K562 (cell line): Measurements from ENCODE around the gene SERP1. TPM values are rescaled to one million over a fixed set of nuclear protein-coding genes. Genes with fewer than 3 reads are reported as not detected.

ENCODE experiments used
- FOXM1 ChIP-seq, 2 experiments: fragments of 450-650 bp in 1 of 2; sonication (generic) in 1 of 2; formaldehyde crosslinking in 1 of 2; IDR thresholded peaks; 2 replicates each; pipeline versions ENCODE4 v1.6.1 to v1.9.0; 2017 to 2022; ENCODE audit warnings: low read depth in 2 of 2, mild to moderate bottlenecking in 2 of 2, missing genetic modification reagents in 1 of 2, moderate library complexity in 1 of 2
- KAT7 ChIP-seq: sonication (generic); formaldehyde crosslinking; IDR thresholded peaks from 2 replicates; pipeline ENCODE4 v1.8.0; 2022; ENCODE audit warnings: missing genetic modification reagents, mild to moderate bottlenecking, borderline replicate concordance
- TEAD4 ChIP-seq, 2 experiments: sonication (generic) in 1 of 2; formaldehyde crosslinking in 1 of 2; IDR thresholded peaks; 2 replicates each; pipeline versions ENCODE4 v1.6.1 to v1.8.0; 2012 to 2022; ENCODE audit warnings: borderline replicate concordance in 1 of 2, inconsistent platforms in 1 of 2, low read length in 1 of 2, mild to moderate bottlenecking in 1 of 2, missing genetic modification reagents in 1 of 2
- polyA plus RNA-seq, 8 experiments: library from polyadenylated mRNA; depleted of rRNA in 4 of 8; stranded (reverse) in 5 of 8; unstranded in 3 of 8; fragments of >200 nt; fragmentation: Nextera tagmentation in 2 of 8; fragmentation: Illumina TruSeq in 1 of 8; extraction: Ambion mirVana in 2 of 8; extraction: Trizol in 1 of 8; gene quantifications; 2 replicates each; pipeline versions ENCODE4 v1.2.1 to v1.2.3, GENCODE V29; 2011 to 2014; ENCODE audit warnings: inconsistent platforms in 1 of 8, missing spikeins in 1 of 8
- total RNA-seq, 7 experiments: library from RNA; depleted of rRNA in 6 of 7; stranded (reverse); fragments of >200 nt in 6 of 7; fragmentation: Illumina TruSeq in 2 of 7; extraction: Trizol in 2 of 7; gene quantifications; 2 replicates each; pipeline versions ENCODE4 v1.2.1 to v1.2.3, GENCODE V29; 2011 to 2021; ENCODE audit warnings: low replicate concordance in 1 of 7
- TF ChIP-seq, protein P1 (sequence below): fragments of 450-650 bp; formaldehyde crosslinking; IDR thresholded peaks from 2 replicates; pipeline ENCODE4 v1.4.0; 2022; ENCODE audit warnings: mild to moderate bottlenecking, moderate library complexity
- TF ChIP-seq, protein P2 (sequence below), 2 experiments: IDR thresholded peaks; 2 replicates each; pipeline ENCODE4 v1.6.1; 2012; ENCODE audit warnings: improper control_type of control experiment in 2 of 2, low read depth in 2 of 2, low read length in 2 of 2, borderline replicate concordance in 1 of 2

The SERP1 gene
- total and polyA plus RNA-seq, 9 of the 15 experiments (the other 6 are each of a cell fraction or from before 2014, with no cell fraction given): 38.6 to 443 (median 121) TPM

DNA sequence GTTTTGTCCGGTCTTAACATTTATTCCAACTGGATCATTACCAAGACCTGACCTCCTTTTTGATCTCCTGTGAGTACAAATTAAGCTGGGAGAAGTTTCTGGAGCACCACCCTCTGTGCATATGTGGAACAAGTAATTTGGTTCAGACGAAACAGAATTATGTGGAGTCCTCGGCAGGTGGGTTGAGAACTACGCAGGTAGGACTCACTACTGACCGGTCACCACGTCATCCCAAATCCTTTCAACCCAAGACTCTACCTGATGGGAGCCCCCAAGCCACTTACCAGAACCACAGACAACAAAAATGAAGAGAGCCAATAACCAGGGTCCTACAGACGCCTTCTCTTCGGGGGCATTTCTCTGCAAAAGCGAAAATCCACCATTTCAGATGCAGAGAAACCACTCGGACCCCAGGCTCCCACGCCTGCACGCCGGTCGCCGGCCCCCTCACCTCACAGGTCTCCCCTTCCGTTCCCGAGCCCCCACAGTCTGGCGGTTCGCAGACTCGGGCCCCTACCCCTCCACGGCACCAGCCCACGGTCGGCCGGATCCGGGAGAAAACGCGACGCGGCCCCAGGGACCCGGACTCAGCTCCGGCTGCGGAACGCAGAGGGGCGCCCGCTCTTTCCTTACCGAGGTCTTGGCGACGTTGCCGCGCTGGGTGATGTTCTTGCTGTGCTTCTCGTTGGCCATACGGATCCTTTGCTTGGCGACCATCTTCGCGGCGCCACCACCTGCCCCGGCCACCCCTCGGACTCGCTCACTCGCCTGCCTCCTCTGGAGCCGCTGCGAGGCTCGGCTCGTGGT lies 674 bp downstream of the SERP1 start (continued):
- TF ChIP-seq, protein P1, sequence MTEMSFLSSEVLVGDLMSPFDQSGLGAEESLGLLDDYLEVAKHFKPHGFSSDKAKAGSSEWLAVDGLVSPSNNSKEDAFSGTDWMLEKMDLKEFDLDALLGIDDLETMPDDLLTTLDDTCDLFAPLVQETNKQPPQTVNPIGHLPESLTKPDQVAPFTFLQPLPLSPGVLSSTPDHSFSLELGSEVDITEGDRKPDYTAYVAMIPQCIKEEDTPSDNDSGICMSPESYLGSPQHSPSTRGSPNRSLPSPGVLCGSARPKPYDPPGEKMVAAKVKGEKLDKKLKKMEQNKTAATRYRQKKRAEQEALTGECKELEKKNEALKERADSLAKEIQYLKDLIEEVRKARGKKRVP: 0 out of 2 replicates have a peak, but pooled peaks have one; percentile 25
- no peak for TF ChIP-seq TEAD4 (IDR thresholded peaks at IDR 0.05; ENCODE audit: low read length)
- peak; percentile 43; the same call in 1 of the 2 replicates for TF ChIP-seq TEAD4 (CRISPR knock-in tag; IDR thresholded peaks at IDR 0.05; ENCODE audit: borderline replicate concordance)
- TF ChIP-seq KAT7 (CRISPR knock-in tag): peak; percentile 99; the same call in 1 of the 2 replicates
- TF ChIP-seq, protein P2, sequence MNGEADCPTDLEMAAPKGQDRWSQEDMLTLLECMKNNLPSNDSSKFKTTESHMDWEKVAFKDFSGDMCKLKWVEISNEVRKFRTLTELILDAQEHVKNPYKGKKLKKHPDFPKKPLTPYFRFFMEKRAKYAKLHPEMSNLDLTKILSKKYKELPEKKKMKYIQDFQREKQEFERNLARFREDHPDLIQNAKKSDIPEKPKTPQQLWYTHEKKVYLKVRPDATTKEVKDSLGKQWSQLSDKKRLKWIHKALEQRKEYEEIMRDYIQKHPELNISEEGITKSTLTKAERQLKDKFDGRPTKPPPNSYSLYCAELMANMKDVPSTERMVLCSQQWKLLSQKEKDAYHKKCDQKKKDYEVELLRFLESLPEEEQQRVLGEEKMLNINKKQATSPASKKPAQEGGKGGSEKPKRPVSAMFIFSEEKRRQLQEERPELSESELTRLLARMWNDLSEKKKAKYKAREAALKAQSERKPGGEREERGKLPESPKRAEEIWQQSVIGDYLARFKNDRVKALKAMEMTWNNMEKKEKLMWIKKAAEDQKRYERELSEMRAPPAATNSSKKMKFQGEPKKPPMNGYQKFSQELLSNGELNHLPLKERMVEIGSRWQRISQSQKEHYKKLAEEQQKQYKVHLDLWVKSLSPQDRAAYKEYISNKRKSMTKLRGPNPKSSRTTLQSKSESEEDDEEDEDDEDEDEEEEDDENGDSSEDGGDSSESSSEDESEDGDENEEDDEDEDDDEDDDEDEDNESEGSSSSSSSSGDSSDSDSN (IDR thresholded peaks at IDR 0.05; ENCODE audit: borderline replicate concordance in 1 of 2, low read depth in 2 of 2, low read length in 2 of 2): peak in 1 of 2 experiments; percentile 28; a peak in 1 of 4 replicates
- TF ChIP-seq FOXM1 (IDR thresholded peaks at IDR 0.05; ENCODE audit: low read depth): no peak
- peak; percentile 80; the same call in 1 of the 2 replicates for TF ChIP-seq FOXM1 (CRISPR knock-in tag; IDR thresholded peaks at IDR 0.05; ENCODE audit: low read depth)
